Immature natural killer cell (primary cell): ENCODE data around the gene FIBCD1. TPM values are rescaled to one million over a fixed set of nuclear protein-coding genes. Genes with fewer than 3 reads are reported as not detected.
"Not testable (repeated sequence)": the region's sequence is repeated elsewhere in the genome, so short reads cannot be mapped to it uniquely, and the experiment has no call there.

ENCODE experiments used
- DNase-seq, 3 donors: peaks; one replicate each; pipeline ENCODE4 v3.0.0; 2022; ENCODE audit warnings: mixed read lengths in 1 of 3
- H3K27ac Mint-ChIP-seq, 6 donors: one replicate each; pipeline ENCODE4 v1.8.0; 2020; ENCODE audit warnings: mixed read lengths in 6 of 6, mild to moderate bottlenecking in 5 of 6, inconsistent platforms in 4 of 6, moderate library complexity in 3 of 6
- H3K27me3 Mint-ChIP-seq, 3 donors: one replicate each; pipeline ENCODE4 v1.8.0; 2020 to 2021; ENCODE audit warnings: low read depth in 3 of 3, mild to moderate bottlenecking in 3 of 3, mixed read lengths in 3 of 3, moderate library complexity in 3 of 3, inconsistent platforms in 1 of 3
- H3K36me3 Mint-ChIP-seq, 3 donors: one replicate each; pipeline ENCODE4 v1.8.0; 2020; ENCODE audit warnings: mixed read lengths in 3 of 3, inconsistent platforms in 2 of 3, mild to moderate bottlenecking in 2 of 3
- H3K4me1 Mint-ChIP-seq, 2 donors: one replicate each; pipeline ENCODE4 v1.8.0; 2020; ENCODE audit warnings: inconsistent platforms in 2 of 2, mild to moderate bottlenecking in 2 of 2, mixed read lengths in 2 of 2, moderate library complexity in 1 of 2
- H3K4me3 Mint-ChIP-seq, 5 donors: one replicate each; pipeline ENCODE4 v1.8.0; 2020; ENCODE audit warnings: mild to moderate bottlenecking in 5 of 5, mixed read lengths in 5 of 5, inconsistent platforms in 3 of 5, moderate library complexity in 3 of 5
- H3K9me3 Mint-ChIP-seq, 6 donors: one replicate each; pipeline ENCODE4 v1.8.0; 2020; ENCODE audit warnings: mild to moderate bottlenecking in 6 of 6, mixed read lengths in 6 of 6, inconsistent platforms in 4 of 6, moderate library complexity in 3 of 6
- polyA plus RNA-seq, 3 donors: library from polyadenylated mRNA; unstranded; fragments of 300-500 nt; fragmentation: Illumina TruSeq; gene quantifications; one replicate each; pipeline ENCODE4 v1.2.3, GENCODE V29; 2021

The FIBCD1 gene
- polyA plus RNA-seq, 3 donors from 2014 or later = not detected

DNA sequence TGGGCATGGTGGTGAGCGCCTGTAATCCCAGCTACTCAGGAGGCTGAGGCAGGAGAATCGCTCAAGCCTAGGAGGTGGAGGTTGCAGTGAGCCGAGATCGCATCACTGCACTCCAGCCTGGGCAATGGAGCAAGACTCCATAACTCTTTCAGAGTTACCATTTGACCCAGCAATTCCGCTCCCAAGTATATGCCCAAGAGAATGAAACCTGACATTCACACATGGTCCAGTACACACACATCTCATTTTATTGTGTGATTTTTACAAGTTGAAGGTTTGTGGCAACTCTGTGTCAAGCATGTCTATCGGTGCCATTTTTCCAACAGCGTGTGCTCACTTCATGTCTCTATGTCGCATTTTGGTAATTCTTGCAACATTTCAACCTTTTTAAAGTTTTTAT is 24.9 kb upstream of the FIBCD1 start:
- Mint-ChIP-seq H3K9me3 (peaks cover 0 to 2% (median 0%) of the 10 kb centered on the region in 6 donors), H3K36me3 (no peaks in the 10 kb centered on the region), H3K27ac (no peak overlapping the region), H3K4me1 (peaks cover under 1 to 2% of the 10 kb centered on the region in 2 donors), H3K4me3 (no peak overlapping the region), H3K27me3 (peaks cover 2 to 11% (median 7%) of the 10 kb centered on the region in 3 donors)
- no peak for DNase-seq

DNA sequence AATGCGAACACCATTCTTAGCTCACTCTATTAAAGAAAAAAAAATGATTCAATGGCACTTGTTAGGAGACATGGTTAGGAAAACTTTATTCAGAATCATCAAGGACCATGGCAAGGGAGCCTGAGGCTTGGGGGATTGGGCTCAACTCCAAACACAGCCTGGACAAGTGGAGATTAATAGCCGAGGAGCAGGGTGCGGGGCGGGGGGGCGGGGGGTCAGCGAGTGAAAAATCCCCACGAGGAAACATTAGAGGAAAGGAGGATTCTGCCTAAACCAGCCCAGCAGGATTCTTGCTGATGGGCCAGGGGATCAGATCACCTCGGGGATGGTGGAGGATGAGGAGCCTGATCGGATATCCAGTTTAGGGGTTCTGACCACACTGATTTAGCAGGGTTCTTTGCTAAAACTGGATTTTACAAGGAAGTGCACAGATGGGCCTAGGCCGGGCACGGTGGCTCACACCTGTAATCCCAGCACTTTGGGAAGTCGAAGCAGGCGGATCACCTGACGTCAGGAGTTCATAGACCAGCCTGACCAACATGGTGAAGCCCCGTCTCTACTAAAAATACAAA is 24.4 kb upstream of the FIBCD1 start:
- peaks cover 4 to 16% (median 12%) of the 10 kb centered on the region in 3 donors for H3K27me3 Mint-ChIP-seq
- peaks cover 2 to 6% of the 10 kb centered on the region in 2 donors for H3K4me1 Mint-ChIP-seq
- H3K9me3 Mint-ChIP-seq = peaks cover 0 to 7% (median 2%) of the 10 kb centered on the region in 6 donors
- H3K4me3 Mint-ChIP-seq = no peak overlapping the region
- no peak overlapping the region for H3K27ac Mint-ChIP-seq
- no peak for DNase-seq
- H3K36me3 Mint-ChIP-seq = no peaks in the 10 kb centered on the region

DNA sequence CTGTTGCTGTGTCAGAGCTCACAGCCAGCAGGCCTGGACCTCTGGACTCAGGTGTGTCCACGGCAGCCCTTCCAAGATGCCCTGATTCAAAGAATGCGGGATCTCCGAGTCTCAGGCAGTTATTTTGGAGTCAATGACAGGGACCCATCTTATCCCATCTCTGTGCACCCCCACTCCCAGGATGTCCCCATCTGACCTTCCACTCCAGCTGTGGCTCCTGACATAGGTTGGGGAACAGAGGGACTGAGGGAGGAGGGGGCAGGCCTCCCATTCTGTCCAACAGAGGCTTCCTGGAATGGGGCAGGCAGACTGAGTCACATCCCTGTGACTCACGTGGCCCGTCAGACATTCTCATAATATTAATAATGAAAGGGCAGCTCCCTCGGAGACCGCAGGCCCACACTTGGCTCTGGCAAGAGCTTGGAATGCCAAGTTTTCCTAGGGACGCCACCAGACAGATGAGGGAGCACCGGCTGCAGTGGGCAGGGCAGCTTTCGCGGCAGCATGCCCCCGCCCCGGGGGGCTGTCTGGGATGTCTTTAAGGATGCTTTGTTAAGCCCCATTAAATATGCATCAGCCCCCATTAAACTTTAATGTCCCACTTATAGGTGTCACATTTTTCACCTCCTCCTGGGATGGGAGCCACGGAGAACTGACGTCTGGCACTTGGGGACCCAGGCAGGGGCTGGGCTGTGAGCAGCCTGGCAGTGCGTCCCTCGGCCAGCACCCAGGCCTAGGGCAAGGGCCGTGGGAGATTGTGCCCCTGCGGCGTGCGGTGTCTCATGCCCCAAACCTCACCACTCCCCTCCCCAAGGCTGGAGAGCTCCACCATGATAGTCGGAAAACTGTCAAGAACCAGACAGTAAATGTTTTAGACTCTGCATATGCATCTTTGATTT is 23.6 kb upstream of the FIBCD1 start:
- Mint-ChIP-seq H3K4me3 (no peak overlapping the region), H3K36me3 (no peaks in the 10 kb centered on the region), H3K9me3 (peaks cover 0 to 8% (median 3%) of the 10 kb centered on the region in 6 donors), H3K4me1 (peaks cover 2 to 6% of the 10 kb centered on the region in 2 donors), H3K27me3 (peaks cover 4 to 23% (median 18%) of the 10 kb centered on the region in 3 donors), H3K27ac (no peak overlapping the region)
- DNase-seq = no peak

DNA sequence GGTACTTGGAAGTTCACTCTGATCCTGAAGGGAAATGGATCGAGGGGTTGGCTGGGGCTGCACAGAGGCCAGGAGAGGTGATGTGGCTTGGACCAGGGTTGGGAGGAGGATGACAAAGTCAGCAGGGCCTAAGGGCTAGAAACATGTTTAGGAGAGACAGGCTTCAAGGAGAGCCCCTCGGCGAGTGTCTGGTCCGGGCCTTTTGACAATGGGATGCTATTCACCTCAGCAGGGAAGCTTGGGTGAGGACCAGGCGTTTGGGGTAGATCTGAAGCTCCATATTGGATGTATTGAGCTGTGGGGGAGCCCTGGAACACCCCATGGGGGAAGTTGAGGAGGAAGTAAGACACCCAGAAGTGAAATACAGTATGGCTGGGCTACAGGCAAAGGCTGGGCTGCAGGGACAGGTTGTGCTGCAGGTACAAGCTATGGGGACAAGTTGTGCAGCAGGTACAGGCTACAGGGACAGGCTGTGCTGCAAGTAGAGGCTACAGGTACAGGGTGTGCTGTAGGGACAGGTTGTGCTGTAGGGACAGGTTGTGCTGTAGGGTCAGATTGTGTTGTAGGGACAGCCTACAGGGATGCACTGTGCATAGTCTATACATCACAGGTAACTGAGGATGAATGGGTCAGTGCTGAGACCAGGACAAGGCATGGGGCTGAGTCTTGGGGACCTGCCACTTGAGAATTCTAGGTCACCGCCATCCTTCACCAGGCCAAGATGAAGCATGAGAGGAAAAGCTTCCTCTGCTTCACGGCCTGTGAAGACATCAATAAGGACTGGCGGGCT is 22.7 kb upstream of the FIBCD1 start:
- H3K9me3 Mint-ChIP-seq = peaks cover 0 to 8% (median 3%) of the 10 kb centered on the region in 6 donors
- H3K27ac Mint-ChIP-seq = no peak overlapping the region
- no peaks in the 10 kb centered on the region for H3K36me3 Mint-ChIP-seq
- H3K27me3 Mint-ChIP-seq = peaks cover 4 to 26% (median 18%) of the 10 kb centered on the region in 3 donors
- H3K4me3 Mint-ChIP-seq = no peak overlapping the region
- DNase-seq = no peak
- H3K4me1 Mint-ChIP-seq = peaks cover 2 to 6% of the 10 kb centered on the region in 2 donors

DNA sequence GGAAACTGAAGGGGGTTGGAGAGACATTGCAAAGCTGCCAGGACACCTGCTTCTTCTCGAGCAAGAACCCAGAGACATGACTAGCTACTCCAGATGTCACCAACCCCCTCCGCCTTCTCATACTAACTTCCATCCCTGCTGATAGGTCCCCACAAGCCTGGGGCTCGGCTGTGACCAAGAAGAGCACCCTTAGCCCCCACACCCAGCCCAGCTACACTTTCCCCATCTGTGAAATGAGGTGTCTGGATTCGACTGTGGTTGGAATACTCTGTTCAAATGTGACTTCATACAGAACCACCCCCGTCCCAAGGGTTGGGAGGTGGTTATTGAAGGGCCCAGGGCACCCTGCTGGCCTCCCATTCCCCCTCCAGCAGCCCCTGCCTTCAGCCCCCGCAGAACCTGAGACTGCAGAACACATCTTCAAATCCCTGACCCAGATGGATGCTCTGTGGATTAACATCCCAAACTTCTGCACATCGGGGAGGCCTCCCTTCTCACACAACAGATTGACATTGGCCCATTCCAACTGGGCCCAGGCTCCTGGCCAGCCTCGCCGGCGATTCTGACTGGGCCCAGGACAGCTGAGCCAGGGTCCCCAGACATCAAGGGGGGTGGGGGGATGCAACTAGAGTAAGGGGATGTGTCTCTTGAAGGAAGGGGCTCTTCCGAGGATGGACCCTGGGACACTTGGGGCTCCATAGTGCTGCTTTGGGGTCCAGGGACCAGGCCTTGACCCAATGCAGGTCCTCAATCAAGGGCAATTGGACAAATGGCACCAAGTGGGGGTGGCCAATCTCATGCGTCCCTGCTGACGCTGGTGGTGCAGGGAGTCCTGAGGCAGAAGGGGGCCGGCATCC is 21.7 kb upstream of the FIBCD1 start:
- Mint-ChIP-seq H3K27me3 (peaks cover 4 to 26% (median 21%) of the 10 kb centered on the region in 3 donors), H3K4me1 (peaks cover 2 to 6% of the 10 kb centered on the region in 2 donors), H3K36me3 (no peaks in the 10 kb centered on the region), H3K9me3 (peaks cover 0 to 8% (median 3%) of the 10 kb centered on the region in 6 donors), H3K27ac (no peak overlapping the region), H3K4me3 (no peak overlapping the region)
- DNase-seq = no peak

DNA sequence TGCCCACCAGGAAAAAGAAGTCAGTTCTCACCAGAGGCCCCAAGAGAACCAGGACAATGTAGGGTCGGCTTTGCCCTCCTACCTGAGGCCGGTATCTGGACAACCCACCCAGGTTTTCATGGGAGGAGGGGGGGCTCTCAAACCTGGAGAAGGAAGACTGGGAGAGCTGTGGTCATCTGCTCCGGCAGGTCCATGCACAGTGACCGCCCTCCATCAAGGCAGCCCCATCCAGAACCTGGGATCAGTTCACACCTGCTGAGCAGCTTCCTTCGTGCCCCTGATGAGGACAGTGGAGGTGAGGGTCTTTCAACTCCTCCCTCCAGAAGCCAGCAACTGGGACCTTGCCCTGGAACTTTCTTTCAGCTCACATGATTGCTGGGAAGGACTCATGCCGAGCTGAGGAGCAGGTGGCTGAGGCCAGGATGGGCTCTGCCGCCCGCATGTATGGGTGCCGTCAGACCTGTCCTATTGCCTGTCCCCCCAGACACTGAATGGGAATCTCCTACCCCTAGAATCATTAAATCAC is 20.8 kb upstream of the FIBCD1 start:
- H3K27me3 Mint-ChIP-seq = peaks cover 4 to 26% (median 21%) of the 10 kb centered on the region in 3 donors
- H3K9me3 Mint-ChIP-seq = peaks cover 0 to 8% (median 3%) of the 10 kb centered on the region in 6 donors
- no peak for DNase-seq
- no peaks in the 10 kb centered on the region for H3K36me3 Mint-ChIP-seq
- H3K27ac Mint-ChIP-seq = no peak overlapping the region
- H3K4me3 Mint-ChIP-seq = no peak overlapping the region
- peaks cover 2 to 6% of the 10 kb centered on the region in 2 donors for H3K4me1 Mint-ChIP-seq

DNA sequence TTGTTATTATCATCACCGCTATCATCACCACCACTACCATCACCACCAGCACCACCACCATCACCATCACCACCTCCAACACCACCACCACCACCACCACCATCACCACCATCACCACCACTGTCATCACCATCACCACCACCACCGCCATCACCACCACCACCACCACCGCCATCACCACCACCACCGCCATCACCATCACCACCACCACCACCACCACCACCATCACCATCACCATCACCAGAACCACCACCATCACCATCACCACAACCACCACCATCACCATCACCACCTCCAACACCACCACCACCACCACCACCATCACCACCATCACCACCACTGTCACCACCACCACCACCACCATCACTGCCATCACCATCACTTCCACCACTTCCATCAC is 19.5 kb upstream of the FIBCD1 start:
- Mint-ChIP-seq H3K27me3 (peaks cover 4 to 26% (median 21%) of the 10 kb centered on the region in 3 donors), H3K27ac (peak overlapping the region in 5 of 6 donors; percentile 7 to 88 (median 82)), H3K4me3 (peak overlapping the region in 3 of 5 donors; percentile 2 to 59 (median 32))
- not testable (repeated sequence) for H3K4me1 Mint-ChIP-seq, H3K9me3 Mint-ChIP-seq, DNase-seq, H3K36me3 Mint-ChIP-seq

DNA sequence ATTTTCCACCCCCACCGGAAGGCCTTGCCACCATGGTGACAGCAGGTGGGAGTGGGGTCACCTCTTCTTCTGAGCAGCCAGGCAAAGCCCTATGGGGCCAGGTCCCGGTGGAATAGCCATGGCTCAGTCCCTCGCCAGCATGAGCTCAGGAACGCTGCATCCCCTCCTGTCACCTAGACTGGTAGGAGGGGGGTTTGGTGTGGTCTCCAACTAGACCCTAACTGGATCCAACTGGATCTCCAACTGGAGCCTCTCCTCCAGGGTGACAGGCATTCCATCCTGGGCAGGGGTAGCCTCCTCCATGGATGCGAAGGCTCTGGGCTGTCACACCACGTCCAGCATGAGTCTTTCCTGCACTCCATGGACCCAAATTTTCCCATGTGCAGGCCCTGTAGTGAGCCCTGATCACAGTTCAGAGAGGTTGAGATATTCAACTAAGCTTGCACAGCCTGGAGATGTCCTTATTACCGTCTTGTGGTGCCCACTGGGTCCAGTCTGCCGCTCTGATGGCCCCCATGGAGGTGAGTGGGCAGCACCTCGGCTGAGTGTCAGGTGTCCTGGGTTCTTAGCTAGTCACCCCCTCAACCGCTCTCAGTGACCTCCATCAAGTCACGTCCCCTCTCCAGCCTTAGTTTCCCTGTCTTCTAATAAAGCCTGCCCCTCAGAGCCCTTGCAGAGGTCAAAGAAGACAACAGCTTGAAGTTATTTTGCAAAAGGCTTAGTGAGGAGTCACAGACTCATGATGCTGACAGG is 18.6 kb upstream of the FIBCD1 start:
- Mint-ChIP-seq H3K4me3 (no peak overlapping the region), H3K27me3 (peaks cover 4 to 26% (median 21%) of the 10 kb centered on the region in 3 donors), H3K27ac (peak overlapping the region in 1 of 6 donors; percentile 82), H3K36me3 (no peaks in the 10 kb centered on the region), H3K4me1 (peaks cover 2 to 6% of the 10 kb centered on the region in 2 donors), H3K9me3 (peaks cover 0 to 8% (median 3%) of the 10 kb centered on the region in 6 donors)
- DNase-seq = no peak

DNA sequence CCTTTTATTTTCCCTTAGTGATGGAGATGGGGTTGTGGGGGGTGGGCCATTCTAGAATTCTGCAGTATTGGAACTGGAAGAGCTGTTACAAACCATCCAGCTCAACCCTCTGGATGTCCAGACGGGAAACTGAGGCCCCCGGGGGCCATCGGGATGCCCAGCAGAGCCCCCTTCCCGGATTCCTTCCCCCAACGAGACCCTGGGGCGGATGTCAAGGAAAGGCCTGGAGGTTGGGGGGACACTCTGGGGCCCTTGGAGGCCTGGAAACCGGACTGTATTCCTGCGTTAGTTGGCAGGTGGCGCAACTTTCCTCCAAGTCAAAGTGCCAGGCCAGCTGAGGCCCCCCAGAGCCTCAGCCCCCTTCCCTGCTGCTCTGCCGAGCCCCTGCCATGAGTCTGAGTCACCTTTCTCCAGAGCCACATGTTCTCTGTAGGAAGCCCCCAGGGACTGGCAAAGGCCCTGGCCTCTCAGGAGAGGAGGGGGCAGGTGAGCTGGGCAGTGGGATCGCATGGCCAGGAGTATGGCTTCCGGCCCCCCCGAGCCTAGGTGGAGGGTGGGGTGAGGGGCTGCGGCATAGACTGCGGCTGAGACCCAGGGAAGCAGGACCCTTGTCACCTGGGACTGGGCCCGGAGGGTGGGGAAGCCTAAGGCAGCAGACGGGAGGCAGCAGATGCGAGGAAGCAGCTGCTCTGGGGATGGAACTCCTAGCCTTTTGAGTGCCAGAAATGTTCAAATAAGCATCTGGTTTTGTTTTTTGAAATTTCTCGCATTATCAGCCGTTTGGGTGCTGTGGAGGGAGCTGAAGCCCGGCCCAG is 17.8 kb upstream of the FIBCD1 start:
- H3K9me3 Mint-ChIP-seq = peaks cover 0 to 8% (median 3%) of the 10 kb centered on the region in 6 donors
- peaks cover 2 to 6% of the 10 kb centered on the region in 2 donors for H3K4me1 Mint-ChIP-seq
- H3K27ac Mint-ChIP-seq = no peak overlapping the region
- no peak overlapping the region for H3K4me3 Mint-ChIP-seq
- H3K27me3 Mint-ChIP-seq = peaks cover 4 to 27% (median 26%) of the 10 kb centered on the region in 3 donors
- H3K36me3 Mint-ChIP-seq = no peaks in the 10 kb centered on the region
- no peak for DNase-seq

DNA sequence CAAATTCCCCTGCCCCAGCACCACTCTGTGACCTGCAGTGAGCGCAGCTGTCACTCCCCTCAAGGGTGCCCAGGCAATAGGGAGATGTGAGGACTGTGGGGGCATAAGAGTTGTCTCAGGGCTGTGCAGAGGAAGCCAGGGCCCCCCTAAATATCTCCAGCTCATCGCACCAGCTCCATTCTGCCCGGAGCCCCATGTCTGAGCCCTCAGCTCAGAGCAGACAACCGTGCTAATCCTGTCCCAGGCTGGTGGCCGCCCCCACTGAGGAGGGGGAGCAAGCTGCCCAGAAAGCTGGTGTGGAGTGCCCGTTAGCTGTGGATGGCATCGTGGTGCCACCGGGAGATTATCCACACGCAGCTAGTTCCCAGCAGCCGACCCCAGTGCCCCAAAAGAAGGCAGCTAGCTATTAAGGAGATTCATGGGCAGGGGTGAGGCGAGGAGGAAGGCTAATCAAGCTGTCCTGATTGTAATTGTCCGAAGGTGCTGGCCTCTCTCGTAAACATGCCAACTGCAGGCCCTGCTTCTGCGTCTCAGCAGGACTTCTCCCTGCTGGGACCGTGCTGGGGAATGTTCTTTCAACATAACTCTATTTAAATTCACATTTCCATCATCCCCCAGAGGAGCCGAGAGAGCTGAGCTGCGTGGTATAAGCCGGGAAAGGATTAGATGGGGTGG is 17.0 kb upstream of the FIBCD1 start:
- H3K4me1 Mint-ChIP-seq = peaks cover 2 to 6% of the 10 kb centered on the region in 2 donors
- DNase-seq = no peak
- H3K27me3 Mint-ChIP-seq = peaks cover 2 to 27% (median 26%) of the 10 kb centered on the region in 3 donors
- H3K36me3 Mint-ChIP-seq = no peaks in the 10 kb centered on the region
- H3K27ac Mint-ChIP-seq = no peak overlapping the region
- peaks cover 0 to 8% (median 3%) of the 10 kb centered on the region in 6 donors for H3K9me3 Mint-ChIP-seq
- H3K4me3 Mint-ChIP-seq = no peak overlapping the region

DNA sequence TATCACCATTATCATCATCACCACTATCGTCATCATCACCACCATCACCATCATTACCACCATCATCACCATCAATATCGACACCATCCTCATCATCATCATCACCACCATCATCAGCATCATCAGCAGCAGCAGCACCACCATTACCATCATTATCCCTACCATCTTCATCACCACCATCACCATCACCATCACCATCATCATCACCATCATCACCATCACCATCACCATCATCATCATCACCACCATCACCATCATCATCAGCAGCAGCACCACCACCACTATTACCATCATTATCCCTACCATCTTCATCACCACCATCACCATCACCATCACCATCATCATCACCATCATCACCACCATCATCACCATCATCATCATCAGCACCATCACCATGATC is 15.9 kb upstream of the FIBCD1 start:
- not testable (repeated sequence) for DNase-seq, H3K27ac Mint-ChIP-seq, H3K9me3 Mint-ChIP-seq, H3K36me3 Mint-ChIP-seq, H3K4me1 Mint-ChIP-seq, H3K4me3 Mint-ChIP-seq
- peaks cover 2 to 25% (median 22%) of the 10 kb centered on the region in 3 donors for H3K27me3 Mint-ChIP-seq
